Osteoblast (primary cell): Measurements from ENCODE around the gene SEPTIN5. TPM values are rescaled to one million over a fixed set of nuclear protein-coding genes. Genes with fewer than 3 reads are reported as not detected.

Experiments
- DNase-seq: peaks from one replicate; pipeline ENCODE4 v3.0.0; 2011; ENCODE audit warnings: low spot score, mixed read lengths; ENCODE audit not compliant: insufficient read length; ENCODE audit errors: missing footprints
- H2AFZ ChIP-seq: 2 replicates; pipeline ENCODE4 v1.6.0; 2011; ENCODE audit warnings: mild to moderate bottlenecking, low read length
- H3K27ac ChIP-seq: 2 replicates; pipeline ENCODE4 v1.5.1; 2011; ENCODE audit warnings: mild to moderate bottlenecking, low read depth, low read length, moderate library complexity
- H3K27me3 ChIP-seq: 2 replicates; pipeline ENCODE4 v1.6.0; 2012; ENCODE audit warnings: mild to moderate bottlenecking, control low read depth, inconsistent platforms, low read length, moderate library complexity; ENCODE audit not compliant: insufficient read depth
- H3K36me3 ChIP-seq: 2 replicates; pipeline ENCODE4 v1.5.1; 2011; ENCODE audit warnings: mild to moderate bottlenecking, low read length, control low read depth, moderate library complexity; ENCODE audit not compliant: insufficient read depth
- H3K4me1 ChIP-seq: 2 replicates; pipeline ENCODE4 v1.5.1; 2011; ENCODE audit warnings: mild to moderate bottlenecking, low read length, control low read depth, moderate library complexity; ENCODE audit not compliant: insufficient read depth
- H3K4me2 ChIP-seq: 2 replicates; pipeline ENCODE4 v1.6.0; 2011; ENCODE audit warnings: mild to moderate bottlenecking, low read length; ENCODE audit not compliant: insufficient read depth
- H3K4me3 ChIP-seq: fragments of 200-600 bp; sonication (generic); 3 replicates; pipeline ENCODE4 v1.5.1; 2012; ENCODE audit warnings: mild to moderate bottlenecking, low read length, inconsistent platforms; ENCODE audit not compliant: insufficient read depth
- H3K79me2 ChIP-seq: 2 replicates; pipeline ENCODE4 v1.6.0; 2012; ENCODE audit warnings: mild to moderate bottlenecking, low read length, control low read depth, inconsistent platforms; ENCODE audit not compliant: insufficient read depth
- H3K9me3 ChIP-seq: 2 replicates; pipeline ENCODE4 v1.5.1; 2011; ENCODE audit warnings: low read depth, low read length, control low read depth
- H4K20me1 ChIP-seq: 2 replicates; pipeline ENCODE4 v1.6.0; 2012; ENCODE audit warnings: mild to moderate bottlenecking, low read length, control low read depth; ENCODE audit not compliant: insufficient read depth
- CTCF ChIP-seq: IDR thresholded peaks from 2 replicates; pipeline ENCODE4 v1.5.1; 2011; ENCODE audit warnings: mild to moderate bottlenecking, low read depth, low read length, moderate library complexity; ENCODE audit errors: extremely low read depth
- total RNA-seq: library from RNA; depleted of rRNA; stranded (reverse); fragments of >200 nt; gene quantifications from 2 replicates; pipeline ENCODE4 v1.2.3, GENCODE V29; 2012

Gene SEPTIN5
- total RNA-seq, 1 donor, result 14.5 TPM

DNA sequence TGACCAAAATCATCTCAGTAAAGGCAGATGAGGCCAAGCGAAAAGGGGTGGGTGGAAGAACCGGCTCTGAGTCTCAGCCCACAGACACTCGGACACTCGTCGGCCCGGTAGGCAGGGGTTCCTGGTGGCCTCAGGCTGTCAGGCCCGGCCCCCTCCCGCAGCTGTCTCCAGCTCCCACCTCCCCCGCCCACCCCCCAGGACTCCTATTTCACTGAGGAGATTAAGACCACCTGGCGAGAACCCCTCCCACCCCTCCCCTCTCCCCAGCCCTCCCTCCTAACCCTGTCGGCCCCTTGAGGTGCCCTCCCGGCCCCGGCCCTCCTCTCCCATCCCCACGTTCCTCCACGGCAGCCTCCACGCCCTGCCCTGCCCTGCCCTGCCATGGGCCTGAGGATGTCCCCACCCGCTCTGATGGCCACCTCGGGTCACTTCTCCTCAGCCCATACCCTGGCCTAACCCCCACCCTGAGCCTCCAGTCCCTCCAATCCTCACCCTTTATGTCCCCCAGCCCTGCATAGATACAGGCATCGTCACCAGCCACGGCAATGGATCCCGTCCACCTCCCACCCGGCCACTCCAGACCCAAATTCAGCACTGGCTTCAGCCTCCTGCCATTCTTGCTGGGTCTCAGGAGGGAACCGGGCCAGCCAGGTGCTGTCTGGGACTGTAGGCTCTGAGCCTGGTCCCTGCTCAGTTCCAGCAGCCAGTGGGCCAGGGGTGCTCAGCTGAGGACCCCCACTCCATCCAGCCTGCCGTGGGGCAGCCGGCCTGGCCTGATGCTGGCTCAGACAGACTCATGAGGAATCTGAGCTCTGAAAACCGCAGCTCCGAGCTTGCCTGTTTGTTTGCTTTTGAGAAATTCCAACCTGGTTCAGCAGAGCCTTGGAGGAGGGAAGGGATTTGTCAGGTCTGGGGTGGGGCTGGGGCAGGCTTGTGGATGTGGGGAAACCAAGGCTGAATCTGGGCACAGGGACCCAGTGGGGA, 36.5 kb downstream of the SEPTIN5 start:
- H3K36me3 ChIP-seq, result no peaks in the 10 kb centered on the region
- H3K4me1 ChIP-seq, result no peaks in the 10 kb centered on the region
- H3K9me3 ChIP-seq, result no peaks in the 10 kb centered on the region
- no peak overlapping the region for H3K4me3 ChIP-seq
- H2AFZ ChIP-seq, result no peak overlapping the region
- H4K20me1 ChIP-seq, result no peaks in the 10 kb centered on the region
- no peak overlapping the region for H3K27ac ChIP-seq
- no peak for DNase-seq
- no peak for TF ChIP-seq CTCF
- peaks cover 38% of the 10 kb centered on the region for H3K27me3 ChIP-seq
- H3K79me2 ChIP-seq, result no peaks in the 10 kb centered on the region
- no peak overlapping the region for H3K4me2 ChIP-seq

DNA sequence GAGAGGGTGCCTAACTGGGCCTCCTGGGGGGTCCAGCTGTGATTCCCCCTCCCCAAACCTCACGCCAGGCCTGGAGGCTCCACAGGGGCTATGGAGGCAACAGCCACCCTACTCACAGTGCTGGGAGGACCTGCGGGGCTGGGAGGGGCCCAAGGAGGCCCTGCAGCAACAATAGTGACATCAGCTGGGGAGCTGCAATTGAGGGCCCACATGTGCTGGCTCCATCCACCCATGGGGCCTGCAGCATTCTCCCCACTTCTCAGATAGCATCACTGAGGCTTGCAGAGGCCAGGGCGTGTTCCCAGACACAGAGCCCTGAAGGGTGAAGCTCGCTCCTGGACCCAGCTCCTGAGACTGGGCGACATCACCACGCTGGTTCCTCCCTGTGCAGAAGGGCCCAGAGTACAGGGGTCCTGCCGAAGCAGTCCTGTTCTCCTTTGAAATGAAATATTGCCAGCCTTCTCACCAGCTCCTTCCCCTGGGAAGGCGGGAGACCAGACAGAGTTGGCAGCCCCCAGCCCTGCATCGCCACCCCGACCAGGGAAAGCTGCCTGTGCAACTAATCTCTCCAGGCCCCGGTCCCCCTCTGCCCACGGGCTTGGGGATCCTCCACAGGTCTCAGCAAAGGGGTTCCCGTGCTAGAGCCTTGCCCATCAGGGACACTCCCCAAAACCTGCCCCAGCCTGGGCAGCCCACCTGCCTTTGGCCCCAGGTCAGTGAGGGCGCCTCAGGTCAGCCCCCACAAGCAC, 37.4 kb downstream of the SEPTIN5 start:
- no peak overlapping the region for H2AFZ ChIP-seq

DNA sequence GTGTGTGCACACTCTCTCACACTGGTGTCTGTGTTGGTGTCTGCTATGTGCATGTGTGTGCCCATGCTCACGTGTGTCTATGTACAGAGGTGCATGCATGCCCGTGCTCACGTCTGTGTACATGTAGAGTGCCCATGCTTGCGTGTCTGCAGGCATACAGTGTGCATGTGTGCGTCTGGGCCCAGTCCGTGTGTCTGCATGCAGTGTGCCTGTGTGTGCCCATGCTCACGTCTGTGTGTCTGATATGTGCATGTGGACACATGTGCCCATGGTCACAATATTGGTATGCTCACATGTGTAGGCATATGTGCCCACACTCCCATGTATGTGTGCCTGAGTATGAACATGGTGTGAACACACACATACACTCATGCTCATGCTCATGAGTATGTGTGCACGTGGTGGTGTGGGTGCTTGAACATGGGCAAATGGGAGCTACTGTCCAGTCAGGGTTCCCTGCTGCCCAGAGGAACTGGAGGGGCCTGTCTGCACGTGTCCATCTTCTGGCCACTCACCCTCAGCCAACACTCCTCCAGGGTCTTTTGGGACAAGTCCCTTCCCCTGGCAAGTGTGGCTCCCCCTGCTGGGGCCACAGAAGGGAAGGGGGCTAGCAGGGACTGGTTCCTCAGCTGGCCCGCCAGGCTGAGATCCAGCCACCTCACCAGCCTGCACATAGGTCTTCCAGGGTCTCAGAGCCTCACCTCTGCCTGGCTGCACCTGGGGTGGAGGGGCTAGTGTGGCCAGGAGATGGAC, 39.0 kb downstream of the SEPTIN5 start:
- no peak for TF ChIP-seq CTCF
- Histone ChIP-seq H2AFZ (no peak overlapping the region), H3K4me3 (no peak overlapping the region), H3K27me3 (peaks cover 60% of the 10 kb centered on the region), H4K20me1 (no peaks in the 10 kb centered on the region), H3K79me2 (no peaks in the 10 kb centered on the region), H3K27ac (no peak overlapping the region), H3K9me3 (no peaks in the 10 kb centered on the region), H3K4me2 (no peak overlapping the region), H3K4me1 (no peaks in the 10 kb centered on the region), H3K36me3 (no peaks in the 10 kb centered on the region)
- no peak for DNase-seq

More for the DNA sequence above, 37.4 kb downstream of the SEPTIN5 start:
- no peaks in the 10 kb centered on the region for H3K36me3 ChIP-seq
- H3K9me3 ChIP-seq, result no peaks in the 10 kb centered on the region
- no peak overlapping the region for H3K4me3 ChIP-seq
- TF ChIP-seq CTCF, result no peak
- peaks cover 46% of the 10 kb centered on the region for H3K27me3 ChIP-seq
- no peaks in the 10 kb centered on the region for H4K20me1 ChIP-seq
- H3K27ac ChIP-seq, result no peak overlapping the region
- no peaks in the 10 kb centered on the region for H3K79me2 ChIP-seq
- no peak overlapping the region for H3K4me2 ChIP-seq
- DNase-seq, result no peak
- H3K4me1 ChIP-seq, result no peaks in the 10 kb centered on the region
